ENCODE results near the gene R3HDML.

The R3HDML gene

DNA sequence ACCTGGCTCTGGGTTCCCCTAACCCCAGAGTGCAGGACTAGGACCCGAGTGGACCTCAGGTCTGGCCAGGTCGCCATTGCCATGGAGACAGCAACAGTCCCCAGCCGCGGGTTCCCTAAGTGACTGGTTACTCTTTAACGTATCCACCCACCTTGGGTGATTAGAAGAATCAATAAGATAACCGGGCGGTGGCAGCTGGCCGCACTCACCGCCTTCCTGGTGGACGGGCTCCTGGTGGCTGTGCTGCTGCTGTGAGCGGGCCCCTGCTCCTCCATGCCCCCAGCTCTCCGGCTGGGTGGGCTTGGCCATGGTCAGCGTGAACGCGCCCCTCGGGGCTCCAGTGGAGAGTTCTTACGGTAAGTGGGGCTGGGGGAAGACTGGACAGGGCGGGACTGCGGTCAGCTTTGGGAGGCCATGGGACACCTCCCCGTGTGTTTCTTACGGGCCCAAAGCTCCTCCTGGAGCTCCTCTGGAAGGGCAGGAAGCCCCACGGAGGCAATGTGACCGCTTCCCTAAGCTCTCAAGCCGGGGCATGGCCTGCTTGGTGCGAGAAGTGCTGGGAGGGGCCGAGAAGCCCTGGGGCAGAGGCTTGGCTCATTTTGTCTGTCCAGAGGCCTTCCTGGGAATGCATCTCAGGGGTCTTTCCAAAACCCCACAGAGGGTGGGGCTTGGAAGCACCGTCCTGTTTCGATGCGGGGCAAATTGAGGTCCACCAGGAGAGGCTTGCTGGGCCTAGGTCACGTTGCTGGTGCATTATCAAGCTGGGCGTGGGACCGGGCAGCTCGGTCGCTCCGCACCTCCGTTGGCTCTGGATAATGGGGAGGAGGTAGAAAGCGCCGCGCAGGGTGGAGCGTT is 18.9 kb downstream of the R3HDML start, which contains the start of gene HNF4A:
Gene HNF4A, plus strand, starts transcription at position 202 of the 855 bp plus-strand sequence. Its CDS starts 106 bp downstream, at position 308.
- DNase-seq = no peak

DNA sequence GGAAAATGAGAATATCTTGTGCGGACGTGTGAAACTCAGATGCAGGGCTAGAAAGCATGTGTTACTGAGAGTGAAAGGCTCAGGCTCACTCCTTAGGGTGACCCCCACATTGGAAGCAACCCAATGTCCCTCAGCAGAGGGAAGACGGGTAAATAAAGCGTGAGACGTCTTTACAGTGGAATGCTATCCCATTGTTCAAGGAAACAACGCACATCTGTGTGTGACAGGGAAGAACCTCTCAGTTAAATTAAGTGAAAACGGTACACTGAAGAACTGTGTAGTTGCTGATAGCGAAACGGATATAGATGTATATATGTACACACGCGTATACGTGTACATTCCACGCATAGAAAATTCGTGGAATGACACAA is 19.5 kb downstream of the R3HDML start:
- no peak for DNase-seq
- TF ChIP-seq, protein P1, sequence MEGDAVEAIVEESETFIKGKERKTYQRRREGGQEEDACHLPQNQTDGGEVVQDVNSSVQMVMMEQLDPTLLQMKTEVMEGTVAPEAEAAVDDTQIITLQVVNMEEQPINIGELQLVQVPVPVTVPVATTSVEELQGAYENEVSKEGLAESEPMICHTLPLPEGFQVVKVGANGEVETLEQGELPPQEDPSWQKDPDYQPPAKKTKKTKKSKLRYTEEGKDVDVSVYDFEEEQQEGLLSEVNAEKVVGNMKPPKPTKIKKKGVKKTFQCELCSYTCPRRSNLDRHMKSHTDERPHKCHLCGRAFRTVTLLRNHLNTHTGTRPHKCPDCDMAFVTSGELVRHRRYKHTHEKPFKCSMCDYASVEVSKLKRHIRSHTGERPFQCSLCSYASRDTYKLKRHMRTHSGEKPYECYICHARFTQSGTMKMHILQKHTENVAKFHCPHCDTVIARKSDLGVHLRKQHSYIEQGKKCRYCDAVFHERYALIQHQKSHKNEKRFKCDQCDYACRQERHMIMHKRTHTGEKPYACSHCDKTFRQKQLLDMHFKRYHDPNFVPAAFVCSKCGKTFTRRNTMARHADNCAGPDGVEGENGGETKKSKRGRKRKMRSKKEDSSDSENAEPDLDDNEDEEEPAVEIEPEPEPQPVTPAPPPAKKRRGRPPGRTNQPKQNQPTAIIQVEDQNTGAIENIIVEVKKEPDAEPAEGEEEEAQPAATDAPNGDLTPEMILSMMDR (IDR thresholded peaks at IDR 0.05; ENCODE audit: low read depth, low read length) = no peak
- H3K4me1 ChIP-seq = no peaks in the 10 kb centered on the region
- H3K9me3 ChIP-seq = no peaks in the 10 kb centered on the region
- no peak overlapping the region for H3K4me3 ChIP-seq (ENCODE audit: low read depth, low read length)
- no peaks in the 10 kb centered on the region for H3K27me3 ChIP-seq
- H3K36me3 ChIP-seq = no peaks in the 10 kb centered on the region

More for the DNA sequence above, 18.9 kb downstream of the R3HDML start, which contains the start of gene HNF4A:
- Histone ChIP-seq H3K9me3 (no peaks in the 10 kb centered on the region), H3K27me3 (no peaks in the 10 kb centered on the region), H3K4me1 (no peaks in the 10 kb centered on the region), H3K4me3 (ENCODE audit: low read depth, low read length) (no peak within 1 kb of the TSS), H3K36me3 (no peaks in the 10 kb centered on the region)
- TF ChIP-seq, protein P1 (IDR thresholded peaks at IDR 0.05; ENCODE audit: low read depth, low read length) = no peak

DNA sequence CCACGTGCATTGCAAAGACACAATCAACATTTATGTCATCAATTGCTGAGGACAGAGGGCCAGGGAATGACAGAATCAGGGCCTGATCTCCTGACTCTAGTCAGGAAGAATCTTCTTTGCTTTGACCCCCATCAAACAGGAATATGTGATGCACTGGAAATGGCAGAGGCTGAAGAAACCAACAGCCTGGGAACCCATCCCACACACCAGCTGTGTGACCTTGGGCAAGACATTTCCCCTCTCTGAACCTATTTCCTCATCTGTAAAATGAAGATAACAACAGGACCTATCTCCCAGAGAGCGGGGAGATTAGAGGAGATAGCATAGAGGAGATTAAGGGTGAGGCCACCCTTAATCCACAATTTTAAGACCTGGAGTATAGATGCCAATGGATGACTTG is 20.2 kb downstream of the R3HDML start:
- TF ChIP-seq, protein P1 (IDR thresholded peaks at IDR 0.05; ENCODE audit: low read depth, low read length) = no peak
- Histone ChIP-seq H3K36me3 (no peaks in the 10 kb centered on the region), H3K27me3 (no peaks in the 10 kb centered on the region), H3K4me1 (no peaks in the 10 kb centered on the region), H3K4me3 (ENCODE audit: low read depth, low read length) (no peak overlapping the region), H3K9me3 (no peaks in the 10 kb centered on the region)
- DNase-seq = no peak

DNA sequence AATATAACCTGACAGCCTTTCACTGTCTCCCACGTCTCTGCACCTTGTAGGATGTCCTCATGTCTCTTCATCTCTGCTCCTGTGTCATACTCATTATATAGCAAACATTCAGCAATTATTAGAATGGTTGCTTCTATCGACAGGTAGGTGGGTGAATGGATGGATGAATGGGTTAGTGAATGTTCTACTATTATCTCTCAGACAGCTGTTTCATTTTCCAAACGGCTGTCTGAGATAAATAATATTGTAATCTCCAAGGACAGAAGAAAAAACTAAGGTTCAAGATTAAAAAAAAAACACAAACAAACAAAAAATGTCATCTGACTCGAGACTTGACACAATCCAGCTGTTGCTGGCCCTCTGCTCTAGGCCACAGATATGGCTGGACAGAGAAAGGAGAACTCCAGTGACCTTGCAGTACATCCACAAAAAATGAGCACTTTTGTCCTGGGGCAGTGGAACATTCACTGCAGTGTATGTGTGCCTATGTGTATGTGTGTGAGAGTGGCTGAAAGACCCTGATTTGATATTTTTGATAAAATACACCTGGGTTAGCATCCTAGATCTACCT is 20.8 kb downstream of the R3HDML start:
- no peak overlapping the region for H3K4me3 ChIP-seq (ENCODE audit: low read depth, low read length)
- H3K27me3 ChIP-seq = no peaks in the 10 kb centered on the region
- no peak for DNase-seq
- TF ChIP-seq, protein P1 (IDR thresholded peaks at IDR 0.05; ENCODE audit: low read depth, low read length) = no peak
- no peaks in the 10 kb centered on the region for H3K9me3 ChIP-seq
- H3K36me3 ChIP-seq = no peaks in the 10 kb centered on the region
- no peaks in the 10 kb centered on the region for H3K4me1 ChIP-seq

DNA sequence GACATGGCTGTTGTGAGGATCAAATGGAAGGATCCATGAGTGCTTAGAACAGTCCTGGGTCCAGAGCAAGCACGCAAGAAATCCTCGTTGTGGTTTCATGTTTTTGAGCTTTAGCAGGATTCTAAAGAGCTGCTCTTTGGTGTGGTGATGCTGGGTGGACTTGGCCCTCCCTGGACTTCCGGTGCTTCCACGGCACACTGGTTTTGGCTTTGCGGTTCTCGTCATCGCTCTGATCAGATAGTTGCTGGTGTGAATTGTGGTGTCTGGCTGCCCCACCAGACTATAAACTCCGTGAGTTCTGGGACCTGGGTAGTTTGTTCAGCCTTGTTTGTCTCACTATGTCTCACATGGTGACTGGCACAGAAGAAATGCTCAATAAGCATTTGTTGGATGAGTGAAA is 21.9 kb downstream of the R3HDML start:
- TF ChIP-seq, protein P1 (IDR thresholded peaks at IDR 0.05; ENCODE audit: low read depth, low read length) = no peak
- DNase-seq = no peak
- H3K36me3 ChIP-seq = no peaks in the 10 kb centered on the region
- no peaks in the 10 kb centered on the region for H3K4me1 ChIP-seq
- H3K27me3 ChIP-seq = no peaks in the 10 kb centered on the region
- no peaks in the 10 kb centered on the region for H3K9me3 ChIP-seq
- no peak overlapping the region for H3K4me3 ChIP-seq (ENCODE audit: low read depth, low read length)

DNA sequence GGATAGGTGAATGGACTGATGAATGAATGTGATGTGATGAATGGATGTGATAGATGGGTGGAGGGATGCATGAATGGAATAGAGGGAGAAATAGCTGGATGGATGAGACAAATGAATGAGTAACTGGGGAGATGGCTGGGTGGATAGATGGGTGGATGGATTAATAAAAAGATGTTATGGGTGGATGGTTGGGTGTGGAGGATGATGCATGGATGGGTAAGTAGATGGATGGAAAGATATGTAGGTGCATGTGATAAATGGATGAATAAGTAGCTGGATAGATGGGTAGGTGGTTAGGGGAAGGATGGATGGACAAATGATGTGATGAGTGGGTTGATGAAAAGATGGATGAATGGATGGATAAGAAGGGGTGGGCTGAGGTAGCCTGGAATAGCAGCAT is 23.4 kb downstream of the R3HDML start:
- H3K27me3 ChIP-seq = no peaks in the 10 kb centered on the region
- no peak for DNase-seq
- H3K9me3 ChIP-seq = no peaks in the 10 kb centered on the region
- no peaks in the 10 kb centered on the region for H3K36me3 ChIP-seq
- TF ChIP-seq, protein P1 (IDR thresholded peaks at IDR 0.05; ENCODE audit: low read depth, low read length) = no peak
- H3K4me1 ChIP-seq = no peaks in the 10 kb centered on the region
- H3K4me3 ChIP-seq (ENCODE audit: low read depth, low read length) = no peak overlapping the region
